Measurements from ENCODE around the gene SLC36A2. TPM values are rescaled to one million over a fixed set of nuclear protein-coding genes. Genes with fewer than 3 reads are reported as not detected.
"Not testable (repeated sequence)": the region's sequence is repeated elsewhere in the genome, so short reads cannot be mapped to it uniquely, and the experiment has no call there.

Gene SLC36A2
- polyA plus RNA-seq, 3 donors: 7.8 to 13.1 (median 8.9) TPM

DNA sequence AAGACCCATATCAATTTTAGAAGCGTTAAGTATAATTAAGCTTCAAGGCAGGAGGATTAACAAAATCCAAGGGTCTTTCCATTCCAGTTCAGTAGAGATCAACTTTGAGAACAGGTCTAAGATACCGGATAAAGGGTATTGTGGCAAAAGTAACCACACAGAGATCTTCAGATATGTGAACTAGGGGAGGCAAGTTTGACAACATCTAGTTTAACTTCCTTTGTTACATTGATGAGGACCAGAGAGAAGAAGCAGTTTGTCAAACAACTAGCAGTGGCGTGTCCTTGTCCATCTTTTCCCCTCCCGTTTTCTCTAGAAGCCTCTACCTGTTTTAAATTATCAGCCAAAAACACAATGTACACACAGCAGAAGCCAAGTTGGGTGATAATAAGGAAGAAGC lies 8.6 kb downstream of the SLC36A2 start:
- no peak for DNase-seq (ENCODE audit: extremely low read depth in 1 of 11, low read depth in 9 of 11, low spot score in 4 of 11)

DNA sequence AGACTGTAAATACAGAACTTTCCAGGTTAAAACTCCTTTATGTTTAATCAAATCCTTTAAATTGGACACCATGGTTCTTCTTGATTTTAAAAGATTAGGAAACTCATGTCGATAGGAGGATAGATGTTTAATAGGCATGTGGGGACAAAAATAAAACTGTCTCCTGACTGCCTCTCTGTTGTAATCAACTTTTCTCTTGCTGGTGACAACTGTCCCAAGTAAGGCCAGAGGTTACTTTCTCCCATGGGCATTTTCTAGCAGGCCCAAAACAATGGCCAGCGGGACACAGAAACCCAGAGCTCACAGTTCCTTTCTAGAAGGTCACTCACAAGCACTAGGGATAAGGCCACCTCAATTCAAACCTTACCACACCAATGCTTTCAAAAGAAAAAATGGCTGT lies 14.5 kb downstream of the SLC36A2 start:
- DNase-seq (ENCODE audit: extremely low read depth in 1 of 11, low read depth in 9 of 11, low spot score in 4 of 11): no peak

DNA sequence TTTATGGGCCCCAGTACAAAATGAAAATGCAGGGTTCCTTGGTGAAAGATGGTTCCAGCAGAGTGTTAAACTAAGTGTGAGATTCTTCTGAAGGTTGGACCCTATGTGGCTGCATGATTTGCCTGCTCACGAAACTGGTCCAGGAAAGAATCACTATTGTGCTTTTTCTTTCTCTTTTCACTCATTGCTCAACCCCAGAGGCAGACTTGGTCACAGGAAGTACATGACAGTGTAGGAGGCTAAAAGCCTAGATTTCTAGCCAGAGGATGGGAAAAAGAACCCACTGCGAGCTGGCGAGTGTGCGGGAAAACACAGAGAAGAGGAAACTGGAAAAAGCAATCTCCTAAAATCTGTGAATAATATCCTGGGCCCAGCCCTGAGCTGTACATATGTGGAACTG lies 18.6 kb downstream of the SLC36A2 start:
- DNase-seq (ENCODE audit: extremely low read depth in 1 of 11, low read depth in 9 of 11, low spot score in 4 of 11): no peak

DNA sequence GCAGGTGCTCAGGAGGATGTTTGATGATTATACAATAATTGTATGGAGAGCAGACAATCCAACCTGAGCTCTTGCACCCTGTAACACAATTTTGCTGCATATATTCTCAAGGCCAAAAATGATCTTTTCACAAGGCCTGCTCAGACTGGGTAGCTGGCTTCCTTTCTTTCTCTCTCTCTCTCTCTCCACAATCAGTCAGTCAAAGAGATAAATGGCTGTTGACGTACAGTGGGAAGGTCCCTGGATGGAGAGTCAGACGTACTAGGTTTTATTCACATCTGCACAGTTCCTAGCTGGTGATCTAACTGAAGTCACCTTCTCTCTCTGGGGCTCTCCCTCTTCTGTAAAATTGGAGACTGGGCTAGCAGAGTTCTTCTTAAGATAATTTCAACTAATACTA lies 19.8 kb downstream of the SLC36A2 start:
- DNase-seq (ENCODE audit: extremely low read depth in 1 of 11, low read depth in 9 of 11, low spot score in 4 of 11): no peak

DNA sequence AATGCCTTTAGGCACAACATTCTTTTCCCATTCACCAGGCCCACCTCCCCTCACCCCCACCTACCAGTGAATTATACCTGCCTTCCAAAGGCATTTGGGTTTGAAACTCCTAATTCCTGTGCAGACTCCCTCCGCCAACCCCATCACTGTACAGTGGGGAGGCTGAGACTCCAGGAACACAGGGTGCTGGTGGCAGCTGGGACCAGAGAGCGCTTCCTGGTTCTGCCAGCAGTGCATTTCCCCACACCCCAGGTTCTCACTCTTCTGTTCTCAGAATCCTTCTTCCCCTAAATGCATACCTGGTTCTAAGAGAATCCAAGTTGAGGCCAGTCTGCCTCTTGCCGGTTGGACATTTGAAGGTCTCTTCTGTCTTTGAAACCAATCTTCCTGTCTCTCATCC lies 21.1 kb downstream of the SLC36A2 start:
- no peak for DNase-seq (ENCODE audit: extremely low read depth in 1 of 11, low read depth in 9 of 11, low spot score in 4 of 11)

DNA sequence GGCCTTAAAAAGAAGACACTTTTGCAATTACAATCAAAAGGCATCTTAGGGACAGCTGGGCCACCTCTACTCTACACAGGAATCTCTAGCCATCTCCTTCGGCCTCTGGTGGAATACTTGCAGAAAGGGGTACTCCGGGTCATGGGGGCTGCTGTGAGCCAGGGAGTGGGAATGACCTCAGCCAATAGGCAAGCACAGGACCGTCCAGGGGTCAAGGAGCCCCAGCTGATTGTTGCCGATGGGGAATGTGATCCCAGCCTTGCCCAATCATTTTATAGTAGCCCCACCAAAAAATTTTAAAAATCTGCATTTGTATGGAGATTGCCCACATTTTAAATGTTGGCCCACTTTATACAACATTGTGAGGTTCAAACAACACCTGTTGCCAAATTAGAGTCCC lies 26.9 kb downstream of the SLC36A2 start:
- DNase-seq (ENCODE audit: extremely low read depth in 1 of 11, low read depth in 9 of 11, low spot score in 4 of 11): no peak

DNA sequence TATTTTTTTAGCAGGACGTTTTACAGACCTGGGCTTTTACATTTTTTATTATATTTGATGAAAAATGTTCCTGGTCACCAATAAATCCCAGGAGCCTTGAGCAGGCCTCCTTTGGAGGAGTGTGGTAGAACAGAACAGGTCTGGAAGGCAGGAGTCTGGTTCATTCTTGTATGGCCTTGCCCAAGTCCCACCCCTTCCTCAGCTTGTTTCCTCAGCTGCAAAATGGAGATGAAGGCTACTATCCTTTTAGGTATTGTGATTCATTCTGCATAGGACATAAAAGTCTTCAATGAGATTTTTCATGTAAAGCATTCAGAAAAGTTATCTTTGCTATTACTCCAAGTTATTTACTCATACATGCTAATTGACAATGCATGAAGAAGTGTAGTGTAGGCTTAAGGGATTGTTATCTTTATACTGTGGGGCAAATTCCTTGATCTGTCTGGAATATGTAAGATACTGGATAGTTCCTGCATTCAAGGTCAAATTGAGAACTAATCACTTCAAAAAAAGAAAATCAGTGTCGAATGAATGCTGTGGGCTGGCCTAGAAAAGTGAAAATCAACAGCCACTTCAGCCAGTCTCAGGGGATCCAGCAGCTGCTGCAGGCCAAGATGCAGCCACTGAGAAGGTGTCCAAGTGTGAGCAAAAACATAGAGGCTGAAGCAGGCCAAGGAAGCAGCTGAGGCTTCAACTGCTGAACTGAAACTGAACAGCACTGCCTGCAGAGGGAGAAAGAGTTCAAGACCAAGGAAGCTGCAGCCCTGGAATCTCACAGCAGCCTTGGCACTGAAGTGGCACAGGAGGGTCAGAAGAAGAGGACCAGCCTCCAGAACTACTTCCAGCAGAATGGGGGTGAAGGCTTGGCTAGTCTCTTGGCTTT lies 28.3 kb downstream of the SLC36A2 start:
- DNase-seq (ENCODE audit: extremely low read depth in 1 of 11, low read depth in 9 of 11, low spot score in 4 of 11): peak in 3 of 11 donors; percentile 7 to 24 (median 20)

DNA sequence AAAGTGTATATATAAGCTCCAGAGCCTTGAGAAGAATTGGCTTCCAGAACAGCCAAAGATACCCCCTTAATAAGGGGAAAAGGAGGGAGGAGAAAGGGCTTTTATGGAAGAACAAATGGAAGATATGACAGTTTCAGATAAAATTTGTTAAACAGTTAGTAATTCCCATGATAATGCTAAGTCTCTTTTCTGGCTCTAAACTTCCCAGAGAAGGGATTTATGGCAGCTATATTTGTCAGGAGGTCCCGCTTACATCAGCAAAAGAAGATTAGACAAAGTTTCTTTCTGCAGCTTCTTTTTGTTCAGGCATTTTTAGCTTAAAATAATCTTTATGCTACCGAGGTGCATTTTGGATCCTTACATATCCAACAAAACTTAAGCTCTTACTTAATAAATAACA lies 29.5 kb downstream of the SLC36A2 start:
- DNase-seq (ENCODE audit: extremely low read depth in 1 of 11, low read depth in 9 of 11, low spot score in 4 of 11): no peak

DNA sequence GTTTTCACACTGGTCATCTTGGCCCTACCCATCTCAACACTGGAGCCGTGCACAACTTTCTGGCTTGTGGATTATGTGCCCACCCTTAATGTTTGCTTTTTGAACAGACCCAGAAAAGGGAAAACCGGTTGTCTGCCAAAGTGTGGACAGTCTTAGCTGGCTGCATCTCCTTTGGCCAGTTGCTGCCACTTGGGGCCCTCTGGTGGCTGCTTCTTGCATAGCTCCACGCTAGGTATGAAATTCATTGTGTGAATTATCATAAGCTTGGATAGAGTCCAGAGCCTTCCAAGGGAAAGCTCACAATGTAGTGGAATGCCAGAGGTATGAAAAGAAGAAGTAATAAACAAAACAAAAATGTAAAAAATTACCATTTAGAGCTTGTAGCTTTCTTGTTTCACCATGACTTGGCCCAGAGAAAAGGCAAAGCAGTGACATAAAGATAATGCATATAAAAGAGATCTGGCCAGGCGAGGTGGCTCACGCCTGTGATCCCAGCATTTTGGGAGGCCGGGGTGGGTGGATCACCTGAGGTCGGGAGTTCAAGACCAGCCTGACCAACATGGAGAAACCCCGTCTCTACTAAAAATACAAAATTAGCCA lies 31.3 kb downstream of the SLC36A2 start:
- DNase-seq (ENCODE audit: extremely low read depth in 1 of 11, low read depth in 9 of 11, low spot score in 4 of 11): peak in 10 of 11 donors; percentile 29 to 64 (median 44)

DNA sequence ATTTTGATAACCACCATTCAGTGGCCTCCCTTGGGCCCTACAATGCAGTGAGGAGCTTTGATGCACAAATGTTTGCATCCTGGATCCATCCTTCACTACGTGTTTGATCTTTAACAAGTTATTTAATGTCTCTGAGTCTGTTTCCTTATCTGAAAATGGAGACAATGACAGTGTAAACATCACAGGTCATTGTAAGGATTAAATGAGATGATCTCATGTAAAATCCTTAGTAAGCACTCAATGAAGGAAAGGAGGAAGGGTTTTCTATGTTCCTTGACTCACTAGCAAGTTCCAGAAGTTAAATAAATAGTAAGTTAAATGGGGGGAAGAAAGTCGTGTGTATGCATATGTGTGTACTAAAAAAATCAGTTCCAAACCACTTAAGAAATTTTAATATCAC lies 34.0 kb downstream of the SLC36A2 start:
- DNase-seq (ENCODE audit: extremely low read depth in 1 of 11, low read depth in 9 of 11, low spot score in 4 of 11): no peak

DNA sequence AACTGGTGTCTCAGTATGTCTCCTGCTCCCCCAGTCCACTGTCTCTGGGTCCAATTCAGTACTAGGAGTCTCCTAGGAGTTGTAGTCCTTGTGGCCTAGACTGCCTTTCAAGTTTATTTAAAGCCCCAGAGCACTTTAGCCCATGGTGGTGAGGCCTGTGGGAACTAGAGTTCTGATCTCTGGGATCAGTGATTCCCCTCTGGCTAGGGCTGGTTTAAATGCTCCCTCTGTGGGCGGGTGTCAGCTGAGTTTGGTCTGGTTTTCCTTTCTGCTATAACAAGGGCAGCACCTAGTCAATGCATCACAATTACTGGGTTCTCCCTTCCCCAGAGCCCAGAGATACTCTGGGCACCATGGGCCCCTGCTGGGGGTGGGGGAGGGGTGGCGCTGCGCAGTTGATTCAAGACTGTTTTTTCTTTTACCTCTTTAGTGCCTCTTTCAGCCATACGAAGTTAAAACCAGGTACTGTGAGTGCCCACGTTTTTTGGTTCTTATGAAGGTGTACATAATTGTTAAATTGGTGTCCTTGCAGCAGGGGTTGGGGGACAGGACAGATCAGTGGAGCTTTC lies 34.5 kb downstream of the SLC36A2 start:
- DNase-seq (ENCODE audit: extremely low read depth in 1 of 11, low read depth in 9 of 11, low spot score in 4 of 11): no peak

DNA sequence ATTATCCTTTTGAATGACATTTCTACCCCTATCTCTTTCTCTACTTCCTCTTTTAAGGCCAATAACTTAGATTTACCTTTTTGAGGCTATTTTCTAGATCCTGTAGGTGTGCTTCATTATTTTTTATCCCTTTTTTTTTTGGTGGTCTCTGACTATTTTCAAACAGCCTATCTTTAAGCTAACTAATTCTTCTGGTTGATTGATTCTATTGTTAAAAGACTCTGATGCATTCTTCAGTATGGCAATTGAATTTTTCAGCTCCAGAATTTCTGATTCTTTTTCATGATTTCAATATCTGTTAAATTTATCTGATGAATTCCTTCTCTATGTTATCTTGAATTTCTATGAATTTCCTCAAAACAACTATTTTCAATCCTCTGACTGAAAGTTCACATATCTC lies 36.4 kb downstream of the SLC36A2 start:
- no peak for DNase-seq (ENCODE audit: extremely low read depth in 1 of 11, low read depth in 9 of 11, low spot score in 4 of 11)

DNA sequence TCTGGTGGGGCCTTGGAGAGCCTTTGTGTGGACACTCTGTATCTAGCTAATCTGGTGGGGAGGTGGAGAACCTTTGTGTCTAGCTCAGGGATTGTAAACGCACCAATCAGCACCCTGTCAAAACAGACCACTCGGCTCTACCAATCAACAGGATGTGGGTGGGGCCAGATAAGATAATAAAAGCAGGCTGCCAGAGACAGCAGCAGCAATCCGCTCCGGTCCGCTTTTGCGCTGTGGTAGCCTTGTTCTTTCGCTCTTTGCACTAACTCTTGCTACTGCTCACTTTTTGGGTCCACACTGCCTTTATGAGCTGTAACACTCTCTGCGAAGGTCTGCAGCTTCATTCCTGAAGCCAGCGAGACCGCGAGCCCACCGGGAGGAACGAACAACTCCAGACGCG lies 37.5 kb downstream of the SLC36A2 start:
- not testable (repeated sequence) for DNase-seq (ENCODE audit: extremely low read depth in 1 of 11, low read depth in 9 of 11, low spot score in 4 of 11)

DNA sequence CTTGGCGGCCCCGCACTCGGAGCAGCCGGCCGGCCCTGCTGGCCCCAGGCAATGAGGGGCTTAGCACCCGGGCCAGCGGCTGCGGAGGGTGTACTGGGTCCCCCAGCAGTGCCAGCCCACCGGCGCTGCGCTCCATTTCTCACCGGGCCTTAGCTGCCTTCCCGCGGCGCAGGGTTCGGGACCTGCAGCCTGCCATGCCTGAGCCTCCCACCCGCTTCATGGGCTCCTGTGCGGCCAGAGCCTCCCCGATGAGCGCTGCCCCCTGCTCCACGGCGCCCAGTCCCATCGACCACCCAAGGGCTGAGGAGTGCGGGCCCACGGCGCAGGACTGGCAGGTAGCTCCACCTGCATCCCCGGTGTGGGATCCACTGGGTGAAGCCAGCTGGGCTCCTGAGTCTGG lies 38.1 kb downstream of the SLC36A2 start:
- DNase-seq (ENCODE audit: extremely low read depth in 1 of 11, low read depth in 9 of 11, low spot score in 4 of 11): not testable (repeated sequence)

DNA sequence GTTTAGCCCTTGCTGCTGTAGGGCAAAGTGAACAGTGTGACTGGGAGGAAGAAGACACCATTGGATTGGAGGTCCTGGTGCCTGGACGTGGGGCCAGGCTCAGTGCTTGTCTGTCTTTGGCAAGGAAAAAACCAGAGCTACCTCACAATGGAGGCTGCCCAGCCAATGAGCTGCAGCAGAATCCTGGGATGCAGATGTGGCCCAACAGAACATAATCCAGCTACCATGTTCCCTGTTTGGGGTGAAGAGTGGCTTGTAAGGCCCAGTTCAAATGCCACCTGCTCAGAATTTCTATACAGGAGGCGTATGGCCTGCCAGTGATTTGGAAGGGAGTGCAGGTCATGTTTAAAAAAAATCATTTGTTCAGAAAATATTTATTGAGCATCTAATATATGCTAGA lies 43.7 kb downstream of the SLC36A2 start, which contains the start of gene SLC36A3:
Gene SLC36A3 (minus strand): TSS at position 101 of the 400 bp plus-strand sequence. CDS start 412 bp downstream, outside the sequence.
- DNase-seq (ENCODE audit: extremely low read depth in 1 of 11, low read depth in 9 of 11, low spot score in 4 of 11): no peak

DNA sequence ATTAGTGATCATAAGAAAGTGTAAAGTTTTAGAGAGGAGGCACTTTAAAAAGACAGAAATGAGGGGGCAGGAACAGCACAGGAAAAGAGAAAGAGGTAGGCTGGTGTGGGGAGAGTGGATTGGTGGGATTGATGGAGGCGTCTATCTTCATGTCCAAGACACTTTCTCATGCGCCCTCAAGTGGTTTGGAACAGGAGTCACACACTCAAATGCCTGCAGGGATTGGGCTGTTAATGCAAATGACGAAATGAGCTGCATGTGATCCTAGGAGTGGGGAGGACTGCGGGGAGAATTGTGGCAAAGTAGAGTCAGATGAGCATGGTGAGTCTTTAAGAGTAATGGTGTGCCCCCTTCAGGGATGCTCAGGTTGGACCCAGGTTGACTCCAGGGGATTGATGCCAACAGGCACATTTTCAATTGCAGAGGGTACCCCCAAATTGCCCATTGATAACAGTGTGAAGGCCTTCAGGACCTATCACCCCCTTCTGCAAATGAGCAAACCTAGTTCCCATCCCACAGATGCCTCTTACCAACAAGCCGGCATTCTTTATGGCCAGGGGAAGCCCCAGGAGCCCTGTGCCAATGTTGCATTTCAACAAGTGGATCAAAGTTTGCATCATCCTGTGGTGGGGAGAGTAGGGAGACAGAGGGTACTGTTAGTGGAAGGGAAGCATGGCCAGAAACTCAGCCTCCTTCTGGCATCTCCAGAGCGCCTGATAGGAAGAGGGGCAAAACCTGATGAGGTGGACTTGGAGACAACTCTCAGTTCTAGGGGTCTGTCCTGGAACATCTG lies 49.1 kb downstream of the SLC36A2 start:
- peak in 1 of 11 donors; percentile 42 for DNase-seq (ENCODE audit: extremely low read depth in 1 of 11, low read depth in 9 of 11, low spot score in 4 of 11)

DNA sequence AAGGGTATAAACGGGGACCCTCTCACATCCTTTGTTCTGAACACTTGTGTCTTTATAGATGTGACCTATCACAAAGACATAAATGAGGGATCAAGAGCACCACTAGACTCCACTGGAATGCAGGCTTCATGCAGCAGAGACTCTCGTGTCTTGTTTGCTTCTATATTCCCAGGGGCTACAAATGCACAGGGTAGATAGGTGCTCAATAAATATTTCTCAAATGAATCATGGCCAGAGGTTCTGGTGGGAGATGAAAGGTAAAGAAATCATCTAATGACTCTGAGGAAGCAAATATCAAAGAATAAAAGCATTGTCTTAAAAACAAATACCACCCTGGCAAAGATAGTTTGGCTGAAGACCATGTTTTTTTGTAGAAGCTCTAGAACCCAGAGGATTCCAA lies 50.4 kb downstream of the SLC36A2 start:
- no peak for DNase-seq (ENCODE audit: extremely low read depth in 1 of 11, low read depth in 9 of 11, low spot score in 4 of 11)

DNA sequence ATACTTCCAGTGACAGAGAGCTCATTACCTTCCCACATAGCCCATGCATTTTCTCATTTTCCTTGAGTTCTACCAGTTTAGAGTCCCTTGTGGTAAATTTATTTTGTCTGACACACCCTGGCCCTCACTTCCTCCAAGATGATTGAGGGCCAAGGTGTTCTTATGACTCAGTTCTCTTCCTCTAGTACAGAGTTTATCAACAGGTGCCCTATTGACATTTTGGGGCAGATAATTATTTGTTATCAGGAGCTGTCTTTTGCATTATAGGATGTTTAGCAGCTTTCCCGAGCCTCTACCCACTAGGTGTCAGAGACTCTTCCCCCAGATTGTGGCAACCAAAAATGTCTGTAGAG lies 50.9 kb downstream of the SLC36A2 start:
- no peak for DNase-seq (ENCODE audit: extremely low read depth in 1 of 11, low read depth in 9 of 11, low spot score in 4 of 11)

DNA sequence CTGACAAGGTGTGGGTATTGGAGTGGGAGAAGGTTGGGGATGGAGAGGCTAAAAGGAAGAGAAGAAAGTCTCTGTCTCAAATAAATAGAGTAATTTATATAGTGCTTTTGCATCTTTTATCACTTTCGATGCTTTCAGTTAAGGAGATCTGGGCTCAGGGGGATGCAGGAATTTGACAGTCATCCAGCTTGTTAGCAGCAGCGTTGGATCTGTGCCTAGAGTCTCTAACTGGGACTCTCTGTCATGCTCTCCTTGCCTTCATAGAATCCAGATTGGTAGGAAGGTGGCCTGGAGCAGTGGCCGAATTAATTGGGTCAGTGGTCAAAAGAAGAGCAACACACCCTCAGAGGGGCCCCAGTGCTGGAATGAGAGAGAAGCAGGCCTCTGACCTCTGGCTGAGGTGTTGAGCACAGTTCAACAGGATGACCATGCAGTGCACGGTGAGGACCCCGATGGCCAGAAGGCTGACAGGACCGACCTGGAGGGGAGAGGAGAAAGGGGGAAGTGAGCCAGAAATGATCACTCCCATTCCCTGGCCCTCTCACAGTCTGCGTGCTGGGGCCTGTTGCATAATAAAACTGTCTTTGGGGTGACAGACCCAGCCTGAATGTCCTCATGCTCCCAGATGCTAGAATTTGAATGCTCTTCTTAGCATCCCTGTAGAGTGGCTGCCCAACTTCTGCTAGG lies 51.4 kb downstream of the SLC36A2 start:
- DNase-seq (ENCODE audit: extremely low read depth in 1 of 11, low read depth in 9 of 11, low spot score in 4 of 11): no peak

Measured in renal cortex interstitium (tissue), 11 donors.